Natural killer cell (primary cell): ENCODE measurements around the gene IFT52. TPM values are rescaled to one million over a fixed set of nuclear protein-coding genes. Genes with fewer than 3 reads are reported as not detected.

Experiments
- ATAC-seq, 3 donors: fragments of 150-1000 bp in 2 of 3; fragments of 200-7000 bp in 1 of 3; cut with Tn5 transposase; 1 replicate in 1 of 3; 2 replicates in 2 of 3; pipeline ENCODE4 v1.10.0; 2021; ENCODE audit warnings: mild to moderate bottlenecking in 2 of 3, moderate library complexity in 2 of 3
- DNase-seq, 2 donors: peaks; one replicate each; pipeline versions ENCODE4 v3.0.0 to v3.0.0-alpha.2; 2013 to 2021; ENCODE audit warnings: mixed read lengths in 1 of 2
- H3K27ac ChIP-seq: one replicate; pipeline ENCODE4 v1.5.1; 2013; ENCODE audit warnings: mild to moderate bottlenecking, low read length
- H3K27me3 ChIP-seq: one replicate; pipeline ENCODE4 v1.6.1; 2013; ENCODE audit warnings: low read length; ENCODE audit not compliant: control insufficient read depth, insufficient read depth
- H3K36me3 ChIP-seq: one replicate; pipeline ENCODE4 v1.6.1; 2013; ENCODE audit warnings: low read length; ENCODE audit not compliant: control insufficient read depth, insufficient read depth
- H3K4me1 ChIP-seq: one replicate; pipeline ENCODE4 v1.6.1; 2013; ENCODE audit warnings: low read length; ENCODE audit not compliant: control insufficient read depth, insufficient read depth
- H3K4me3 ChIP-seq: one replicate; pipeline ENCODE4 v1.5.1; 2013; ENCODE audit warnings: low read length
- H3K9me3 ChIP-seq: one replicate; pipeline ENCODE4 v1.6.1; 2013; ENCODE audit warnings: low read length; ENCODE audit not compliant: control insufficient read depth, insufficient read depth
- H3K27ac Mint-ChIP-seq, 2 donors: one replicate each; pipeline ENCODE4 v1.8.0; 2022; ENCODE audit warnings: mild to moderate bottlenecking in 2 of 2, mixed read lengths in 2 of 2, moderate library complexity in 1 of 2
- H3K27me3 Mint-ChIP-seq, 2 donors: one replicate each; pipeline ENCODE4 v1.8.0; 2022; ENCODE audit warnings: low read depth in 2 of 2, mixed read lengths in 2 of 2
- H3K36me3 Mint-ChIP-seq: one replicate; pipeline ENCODE4 v1.8.0; 2022; ENCODE audit warnings: mixed read lengths
- H3K4me1 Mint-ChIP-seq, 2 donors: one replicate each; pipeline ENCODE4 v1.8.0; 2022; ENCODE audit warnings: mixed read lengths in 2 of 2
- H3K4me3 Mint-ChIP-seq: one replicate; pipeline ENCODE4 v1.8.0; 2022; ENCODE audit warnings: mild to moderate bottlenecking, moderate library complexity, mixed read lengths
- H3K9me3 Mint-ChIP-seq, 2 donors: one replicate each; pipeline ENCODE4 v1.8.0; 2022; ENCODE audit warnings: mixed read lengths in 2 of 2
- CTCF ChIP-seq: fragments of 200-600 bp; IDR thresholded peaks from one replicate; pipeline ENCODE4 v1.8.0; 2022; ENCODE audit warnings: antibody characterized with exemption
- WGBS: methylation state at CpG from one replicate; pipeline ENCODE4 v1.1.7; 2013; ENCODE audit warnings: missing lambda C conversion rate; ENCODE audit not compliant: insufficient coverage; 5-methylcytosine and 5-hydroxymethylcytosine counted together
- intact Hi-C: fragments of 100-400 bp; cut with micrococcal nuclease; formaldehyde crosslinking; loops from one replicate; pipeline ENCODE4 v1.14.2; 2022
- total RNA-seq, 4 donors: library from RNA; stranded (reverse); fragments of 120-200 nt in 1 of 4; gene quantifications; one replicate each; pipeline versions ENCODE4 v1.2.3 to v1.2.4, GENCODE V29; 2013 to 2022

The IFT52 gene
- total RNA-seq, 3 donors from 2014 or later (not counting 1 experiment from before 2014, with no cell fraction given) = 21.5 to 26.1 (median 22.4) TPM

DNA sequence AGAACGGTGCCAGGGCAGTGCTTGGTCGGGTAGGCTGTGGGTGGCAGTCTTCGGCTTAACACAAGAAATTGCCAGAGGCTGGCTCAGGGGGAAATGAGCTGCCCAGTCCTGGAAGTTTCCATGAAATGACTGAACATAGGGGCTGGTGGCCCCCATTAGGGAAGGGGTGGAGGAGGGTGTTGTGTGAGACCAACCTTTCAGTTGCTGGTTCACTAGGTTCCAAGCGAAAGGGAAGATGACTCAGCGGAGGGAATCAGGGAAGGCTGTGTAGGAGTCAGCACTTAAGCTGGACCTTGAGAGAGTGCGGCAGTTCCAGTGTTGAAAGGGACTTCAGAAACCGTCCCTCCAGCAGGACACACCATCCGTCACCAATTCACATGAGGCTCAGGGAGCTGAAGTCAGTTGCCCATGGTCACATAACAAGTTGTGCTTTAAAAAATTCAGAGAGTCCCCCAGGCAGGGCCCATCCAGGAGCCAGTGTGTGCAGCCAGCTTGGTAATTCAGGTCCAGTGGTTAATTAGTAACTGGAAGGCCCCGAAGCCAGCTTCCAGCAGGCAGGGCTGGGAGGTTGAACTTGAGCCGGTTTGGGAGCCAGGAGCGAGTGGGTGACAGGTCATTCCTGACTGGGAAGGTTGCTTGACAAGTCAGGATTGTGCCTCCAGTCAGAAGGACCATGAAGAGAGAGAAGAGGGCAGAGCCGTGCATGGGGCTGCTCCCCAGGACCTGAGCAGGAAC lies 32.2 kb upstream of the IFT52 start, which contains the start of gene SGK2:
Gene SGK2 (plus strand): TSS at position 616 of the 735 bp plus-strand sequence. CDS start 7,469 bp downstream, outside the sequence.
- Mint-ChIP-seq H3K27ac (no peak within 1 kb of the TSS), H3K27me3 (peaks cover 0 to 6% of the 10 kb centered on the region in 2 donors), H3K36me3 (no peaks in the 10 kb centered on the region), H3K4me3 (no peak within 1 kb of the TSS), H3K4me1 (no peaks in the 10 kb centered on the region), H3K9me3 (no peaks in the 10 kb centered on the region)
- no peaks in the 10 kb centered on the region for H3K4me1 ChIP-seq
- H3K27me3 ChIP-seq = no peaks in the 10 kb centered on the region
- H3K9me3 ChIP-seq = no peaks in the 10 kb centered on the region
- 90% methylated on average over 12 of the region's 12 CpGs for WGBS
- H3K4me3 ChIP-seq = no peak within 1 kb of the TSS
- no peaks in the 10 kb centered on the region for H3K36me3 ChIP-seq
- H3K27ac ChIP-seq = no peak within 1 kb of the TSS
- TF ChIP-seq CTCF = no peak
- DNase-seq = no peak
- intact Hi-C loops = no loop called here
- ATAC-seq = no peak

DNA sequence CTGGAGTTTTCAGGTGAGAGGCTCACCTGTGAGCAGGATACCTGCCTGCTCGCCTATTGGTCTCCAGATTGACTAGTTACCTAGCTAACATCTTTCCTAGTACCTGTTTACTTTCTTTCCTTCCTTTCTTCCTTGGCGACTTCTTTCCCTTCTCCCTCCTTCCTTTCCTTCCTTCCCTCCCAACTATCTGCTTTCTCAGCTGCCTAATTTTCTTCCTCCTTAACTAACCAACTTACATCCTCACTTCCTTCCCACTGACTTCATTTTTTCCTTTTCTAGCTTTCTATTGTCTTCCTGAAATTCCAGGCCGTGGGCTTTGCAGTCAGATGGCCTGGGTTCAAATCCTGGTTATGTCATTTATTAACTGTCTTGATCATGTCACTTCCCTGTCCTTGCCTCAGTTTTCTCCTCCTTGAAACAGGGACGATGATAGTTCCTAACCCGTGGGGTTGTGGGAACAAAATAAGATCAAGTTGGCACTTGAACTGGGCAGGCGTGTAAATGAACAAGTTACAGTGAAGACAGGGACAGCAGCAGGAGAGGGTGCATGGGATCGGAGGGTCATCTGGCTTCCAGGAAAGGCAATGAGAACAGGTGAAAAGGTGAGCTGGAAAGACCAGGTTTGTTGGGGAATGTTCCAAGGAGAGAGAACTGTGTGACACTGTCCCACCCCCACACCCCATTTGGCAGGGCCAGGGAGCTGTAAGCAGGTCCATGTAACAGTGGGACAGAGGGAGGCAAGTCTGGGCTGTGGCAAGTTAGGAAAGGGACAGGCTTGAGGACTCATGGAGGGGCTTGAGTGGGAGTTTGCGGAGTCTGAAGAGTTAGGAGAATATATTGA lies 31.4 kb upstream of the IFT52 start:
- H3K27ac ChIP-seq = no peak overlapping the region
- no peaks in the 10 kb centered on the region for H3K4me1 ChIP-seq
- no peaks in the 10 kb centered on the region for H3K36me3 Mint-ChIP-seq
- ATAC-seq = no peak
- no peak for DNase-seq
- no peaks in the 10 kb centered on the region for H3K4me1 Mint-ChIP-seq
- no peaks in the 10 kb centered on the region for H3K9me3 Mint-ChIP-seq
- no peak overlapping the region for H3K4me3 Mint-ChIP-seq
- H3K4me3 ChIP-seq = no peak overlapping the region
- intact Hi-C loops = no loop called here
- H3K27me3 ChIP-seq = no peaks in the 10 kb centered on the region
- 79% methylated on average over 8 of the region's 8 CpGs for whole genome bisulfite sequencing
- H3K36me3 ChIP-seq = no peaks in the 10 kb centered on the region
- peaks cover 0 to 6% of the 10 kb centered on the region in 2 donors for H3K27me3 Mint-ChIP-seq
- H3K27ac Mint-ChIP-seq = no peak overlapping the region
- TF ChIP-seq CTCF = no peak
- no peaks in the 10 kb centered on the region for H3K9me3 ChIP-seq

GRCh38 chr20:43560974-43561373 lies 29.8 kb upstream of the IFT52 start:
- Histone ChIP-seq H3K4me3 (no peak overlapping the region), H3K9me3 (no peaks in the 10 kb centered on the region), H3K27me3 (no peaks in the 10 kb centered on the region), H3K27ac (no peak overlapping the region), H3K36me3 (no peaks in the 10 kb centered on the region), H3K4me1 (no peaks in the 10 kb centered on the region)
- H3K27me3 Mint-ChIP-seq = peaks cover 0 to 6% of the 10 kb centered on the region in 2 donors
- TF ChIP-seq CTCF = no peak
- no peaks in the 10 kb centered on the region for H3K9me3 Mint-ChIP-seq
- H3K4me3 Mint-ChIP-seq = no peak overlapping the region
- no peak for DNase-seq
- WGBS = 91% methylated on average over 3 of the region's 3 CpGs
- no peak overlapping the region for H3K27ac Mint-ChIP-seq
- intact Hi-C loops = no loop called here
- no peaks in the 10 kb centered on the region for H3K4me1 Mint-ChIP-seq
- no peaks in the 10 kb centered on the region for H3K36me3 Mint-ChIP-seq
- ATAC-seq = no peak
